GM18868 (cell line): ENCODE data around the gene RPTOR.
"Not testable (repeated sequence)": the region's sequence is repeated elsewhere in the genome, so short reads cannot be mapped to it uniquely, and the experiment has no call there.

Experiments used
- ATAC-seq: cut with Tn5 transposase; IDR thresholded peaks from one replicate; pipeline ENCODE4 v1.9.1; 2021; ENCODE audit warnings: mild to moderate bottlenecking, moderate library complexity; ENCODE audit not compliant: unreplicated experiment

The RPTOR gene

DNA sequence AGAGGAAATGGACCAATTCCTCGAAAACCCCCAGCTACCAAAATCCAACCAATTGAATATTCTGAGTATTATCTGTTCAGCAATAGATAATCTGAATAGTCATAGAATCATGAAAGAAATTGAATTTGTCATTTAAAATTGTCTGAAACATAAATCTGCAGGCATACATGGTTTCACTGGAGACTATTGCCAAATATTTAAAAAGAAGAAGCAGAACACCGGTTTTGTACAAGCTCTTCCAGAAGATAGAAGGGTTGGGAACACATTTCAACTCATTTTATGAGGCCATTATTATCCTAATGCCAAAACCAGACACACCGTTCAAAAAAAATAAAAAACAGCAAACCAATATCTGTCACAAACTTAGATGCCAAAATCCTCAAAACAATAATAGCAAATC is 195.5 kb downstream of the RPTOR start:
- no peak for ATAC-seq

DNA sequence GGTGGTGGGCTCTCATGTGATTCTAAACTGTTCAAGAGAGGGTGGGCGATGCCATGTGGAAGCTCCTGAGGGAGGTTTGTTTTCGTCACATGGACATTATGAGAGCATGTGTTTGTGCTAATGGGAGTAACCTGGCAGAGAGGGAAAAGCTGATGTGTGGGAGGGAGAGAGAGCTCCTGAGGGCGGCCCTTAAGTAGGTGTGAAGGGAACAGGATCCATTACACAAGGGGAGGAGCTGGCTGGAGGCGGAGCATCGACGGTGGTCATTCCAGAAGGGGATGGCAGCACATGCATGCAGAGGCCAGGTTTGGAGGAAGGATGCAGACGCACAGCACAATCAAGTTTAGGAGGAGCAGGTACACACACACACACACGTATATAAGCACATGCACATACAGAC is 197.5 kb downstream of the RPTOR start:
- no peak for ATAC-seq

DNA sequence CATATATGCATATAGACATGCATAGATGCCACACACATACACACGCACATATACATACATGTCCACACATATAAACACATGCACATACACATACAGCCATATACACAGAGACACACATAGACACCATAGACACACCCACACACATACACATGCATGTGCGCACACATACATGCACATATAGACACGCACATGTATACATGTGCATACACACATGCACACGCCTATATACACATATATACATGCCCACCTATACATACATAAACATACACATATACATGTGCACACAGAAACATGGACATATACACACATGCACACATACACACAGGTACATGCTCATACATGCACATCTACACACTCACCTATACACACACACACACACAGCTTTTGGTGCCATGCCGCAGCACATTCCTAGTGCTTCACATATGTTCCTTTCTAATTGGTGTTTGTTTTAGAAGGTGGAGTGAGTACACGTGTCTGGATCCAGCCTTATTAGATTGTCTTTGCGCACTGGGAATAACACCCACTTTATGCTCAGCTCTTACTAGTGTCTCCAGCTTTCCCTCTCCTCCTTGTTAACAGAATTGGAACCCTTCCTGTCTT is 198.0 kb downstream of the RPTOR start:
- no peak for ATAC-seq

DNA sequence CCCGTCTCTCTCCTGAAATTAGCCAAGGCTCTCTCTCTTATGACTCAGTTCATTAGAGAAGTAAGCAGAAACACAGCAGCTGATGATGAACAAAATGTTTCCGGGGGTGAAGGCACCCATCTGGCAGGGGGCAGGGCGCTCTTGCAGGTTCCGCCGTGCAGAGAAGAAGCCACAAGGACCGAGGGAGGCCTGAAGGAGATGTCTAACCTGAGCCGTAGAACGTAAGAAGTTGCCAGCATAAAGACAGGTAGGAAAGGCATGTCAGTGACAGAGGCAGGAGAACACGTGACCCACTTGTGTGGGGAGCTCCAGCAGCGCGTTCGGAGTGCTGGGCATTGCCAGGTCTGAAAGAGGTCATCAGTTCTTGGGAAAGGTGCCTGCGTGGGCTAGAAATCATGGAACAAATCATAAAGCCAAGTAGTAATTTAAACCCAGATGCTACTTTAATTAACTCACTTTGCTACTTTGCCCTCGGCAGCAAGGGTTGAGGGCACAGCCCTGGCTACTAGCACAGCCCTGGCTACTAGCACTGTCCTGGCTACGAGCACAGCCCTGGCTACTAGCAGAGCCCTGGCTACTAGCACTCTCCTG is 198.6 kb downstream of the RPTOR start:
- no peak for ATAC-seq

DNA sequence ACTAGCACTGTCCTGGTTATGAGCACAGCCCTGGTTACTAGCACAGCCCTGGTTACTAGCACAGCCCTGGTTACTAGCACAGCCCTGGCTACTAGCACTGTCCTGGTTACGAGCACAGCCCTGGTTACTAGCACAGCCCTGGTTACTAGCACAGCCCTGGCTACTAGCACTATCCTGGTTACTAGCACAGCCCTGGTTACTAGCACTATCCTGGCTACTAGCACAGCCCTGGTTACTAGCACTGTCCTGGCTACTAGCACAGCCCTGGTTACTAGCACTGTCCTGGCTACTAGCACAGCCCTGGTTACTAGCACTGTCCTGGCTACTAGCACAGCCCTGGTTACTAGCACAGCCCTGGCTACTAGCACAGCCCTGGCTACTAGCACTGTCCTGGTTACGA is 199.3 kb downstream of the RPTOR start:
- ATAC-seq, result not testable (repeated sequence)

DNA sequence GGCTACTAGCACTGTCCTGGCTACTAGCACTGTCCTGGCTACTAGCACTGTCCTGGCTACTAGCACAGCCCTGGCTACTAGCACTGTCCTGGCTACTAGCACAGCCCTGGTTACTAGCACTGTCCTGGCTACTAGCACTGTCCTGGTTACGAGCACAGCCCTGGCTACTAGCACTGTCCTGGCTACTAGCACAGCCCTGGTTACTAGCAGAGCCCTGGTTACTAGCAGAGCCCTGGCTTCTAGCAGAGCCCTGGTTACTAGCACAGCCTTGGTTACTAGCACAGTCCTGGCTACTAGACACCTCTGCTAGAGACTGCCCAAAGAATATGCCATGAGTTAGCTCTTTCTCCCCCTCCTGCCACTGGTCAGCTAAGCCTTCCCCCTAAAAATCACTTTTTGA is 200.1 kb downstream of the RPTOR start:
- not testable (repeated sequence) for ATAC-seq

DNA sequence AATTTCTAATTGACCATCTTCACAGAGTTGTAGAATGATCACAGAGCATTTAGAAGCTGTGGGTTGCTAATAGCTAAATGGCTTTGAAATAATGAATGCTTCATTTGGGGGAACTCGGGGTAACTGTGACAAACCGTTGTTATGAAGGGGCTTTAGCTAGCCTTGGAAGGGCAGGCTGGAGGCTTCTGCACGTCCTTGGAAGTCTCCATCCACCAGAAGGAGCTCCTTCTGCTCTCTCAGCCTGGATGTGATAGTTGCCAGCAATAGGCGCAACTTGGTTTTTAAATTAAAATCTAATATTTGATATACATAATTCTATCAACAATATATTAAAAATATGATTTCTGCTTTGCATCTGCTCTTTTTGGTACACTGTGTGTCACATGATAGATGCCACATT is 200.5 kb downstream of the RPTOR start:
- ATAC-seq, result no peak

DNA sequence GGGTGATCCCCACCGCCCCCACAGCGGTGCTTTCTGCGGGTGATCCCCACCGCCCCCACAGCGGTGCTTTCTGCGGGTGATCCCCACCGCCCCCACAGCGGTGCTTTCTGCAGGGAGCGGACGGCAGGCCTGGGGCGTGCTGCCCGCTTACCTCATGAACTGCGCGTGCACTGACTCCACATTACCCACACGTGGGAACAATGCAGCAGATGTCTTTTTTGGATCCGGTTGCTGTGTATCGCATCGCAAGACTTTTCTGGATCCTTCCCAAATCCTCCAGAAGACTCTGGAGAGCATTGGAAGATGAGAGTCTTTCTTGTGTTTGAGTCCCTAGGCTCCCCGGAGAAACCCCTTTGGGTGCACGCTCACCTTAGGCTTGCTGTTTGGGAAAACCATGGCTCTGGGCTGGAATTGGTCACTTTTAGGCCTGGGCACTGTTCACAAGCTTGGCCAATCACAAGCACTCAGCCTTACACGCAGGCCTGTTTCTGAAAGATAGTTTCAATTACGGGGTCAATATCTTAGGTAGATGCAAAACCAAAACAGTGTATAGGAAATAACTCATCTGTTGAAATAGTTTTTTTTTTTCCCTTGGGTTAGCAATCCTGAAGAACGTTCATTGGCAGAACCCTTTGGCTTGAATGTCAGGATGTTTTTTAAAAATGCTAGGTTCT is 201.8 kb downstream of the RPTOR start:
- ATAC-seq, result no peak

DNA sequence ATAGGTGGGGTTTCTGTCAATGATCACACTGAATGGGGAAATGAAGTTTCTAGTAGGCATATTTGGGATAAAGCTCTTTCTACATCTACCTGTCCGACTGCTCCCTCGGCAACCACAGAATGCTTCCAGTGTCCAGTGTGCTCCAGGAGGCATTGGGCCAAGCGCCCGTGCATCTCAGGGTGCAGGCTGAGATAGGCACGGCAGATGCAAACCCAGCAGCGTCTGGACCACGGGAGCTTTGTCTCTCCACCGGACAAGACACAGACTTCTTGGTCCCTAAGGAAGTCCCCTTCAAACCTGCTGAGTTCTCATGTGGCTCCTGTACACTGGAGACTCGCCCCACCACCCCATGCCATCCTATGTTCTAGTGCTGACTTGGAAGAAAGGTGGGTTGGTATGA is 202.8 kb downstream of the RPTOR start:
- no peak for ATAC-seq

DNA sequence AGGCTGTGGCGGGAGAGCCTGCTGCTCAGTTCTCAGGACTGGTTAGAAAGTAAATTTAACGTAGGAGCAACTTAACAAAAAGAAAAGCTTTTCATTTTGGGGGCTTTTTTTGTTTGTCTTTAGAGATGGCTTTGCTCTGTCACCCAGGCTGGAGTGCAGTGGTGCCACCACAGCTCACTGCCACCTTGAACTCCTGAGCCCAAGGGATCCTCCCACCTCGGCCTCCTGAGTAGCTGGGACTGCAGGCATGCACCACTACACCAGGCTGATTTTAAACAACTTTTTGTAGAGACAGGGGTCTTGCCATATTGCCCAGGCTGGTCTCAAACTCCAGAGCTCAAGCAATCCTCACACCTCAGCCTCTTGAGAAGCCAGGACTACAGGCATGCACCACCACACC is 205.0 kb downstream of the RPTOR start:
- no peak for ATAC-seq

DNA sequence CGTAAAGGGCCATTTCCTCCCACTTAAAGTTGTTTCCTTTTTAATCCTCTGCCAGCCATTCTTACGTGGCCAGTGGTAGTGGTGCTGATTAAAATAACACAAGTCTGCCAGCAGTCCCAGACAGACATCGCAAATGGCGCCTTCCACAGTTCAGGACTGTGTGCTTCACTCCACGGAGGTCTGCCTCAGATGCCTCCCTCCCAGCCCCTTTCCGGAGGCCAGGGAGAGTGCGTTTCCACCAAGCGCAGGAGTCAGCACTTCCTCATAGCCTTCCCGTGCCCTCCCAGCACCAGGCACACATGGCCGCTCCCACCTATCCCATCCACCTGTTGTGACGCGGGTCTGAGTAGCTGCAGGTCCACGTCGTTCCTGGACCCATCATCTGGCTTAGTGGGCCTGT is 205.6 kb downstream of the RPTOR start:
- no peak for ATAC-seq

DNA sequence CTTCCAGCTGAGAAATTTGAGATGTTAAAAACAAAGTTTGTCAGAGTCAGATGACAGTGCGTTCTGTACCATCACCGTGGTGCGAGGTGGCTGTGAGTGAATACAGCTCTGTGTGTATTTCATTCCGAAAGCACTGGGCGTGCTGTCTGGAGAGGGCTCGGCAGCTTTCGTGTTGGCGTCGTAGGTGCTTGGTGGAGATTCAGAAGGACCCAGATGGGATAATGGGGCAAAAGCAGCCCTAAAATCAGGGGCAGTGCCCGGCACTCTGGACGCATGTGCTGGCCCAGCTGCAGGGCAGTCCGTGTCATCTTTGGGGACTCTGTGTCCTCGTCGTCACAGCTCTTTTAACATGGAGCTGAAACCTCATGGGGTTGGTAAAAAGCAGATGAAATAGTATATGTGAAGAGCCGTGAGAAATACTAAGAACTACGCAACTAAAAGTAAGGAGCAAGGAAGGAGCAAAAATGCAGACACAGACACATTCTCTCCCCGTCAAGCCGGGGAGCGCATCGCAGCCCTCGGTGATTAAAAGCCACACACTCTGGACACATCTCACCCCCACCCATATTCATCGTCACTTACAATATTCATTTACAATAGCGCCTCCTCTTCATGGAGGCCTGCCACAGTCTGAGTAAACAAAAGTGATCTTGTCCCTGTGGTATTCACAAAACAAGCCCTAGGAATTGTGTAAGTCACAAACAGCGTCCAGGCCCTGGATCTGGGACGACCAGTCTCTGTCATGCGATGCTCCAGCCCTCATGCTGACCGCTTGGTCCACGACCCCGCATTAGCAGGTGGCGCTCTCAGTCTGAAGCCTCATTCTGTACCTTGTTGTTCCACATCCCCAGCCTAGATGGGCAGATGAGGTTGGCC is 206.7 kb downstream of the RPTOR start:
- ATAC-seq, result no peak

DNA sequence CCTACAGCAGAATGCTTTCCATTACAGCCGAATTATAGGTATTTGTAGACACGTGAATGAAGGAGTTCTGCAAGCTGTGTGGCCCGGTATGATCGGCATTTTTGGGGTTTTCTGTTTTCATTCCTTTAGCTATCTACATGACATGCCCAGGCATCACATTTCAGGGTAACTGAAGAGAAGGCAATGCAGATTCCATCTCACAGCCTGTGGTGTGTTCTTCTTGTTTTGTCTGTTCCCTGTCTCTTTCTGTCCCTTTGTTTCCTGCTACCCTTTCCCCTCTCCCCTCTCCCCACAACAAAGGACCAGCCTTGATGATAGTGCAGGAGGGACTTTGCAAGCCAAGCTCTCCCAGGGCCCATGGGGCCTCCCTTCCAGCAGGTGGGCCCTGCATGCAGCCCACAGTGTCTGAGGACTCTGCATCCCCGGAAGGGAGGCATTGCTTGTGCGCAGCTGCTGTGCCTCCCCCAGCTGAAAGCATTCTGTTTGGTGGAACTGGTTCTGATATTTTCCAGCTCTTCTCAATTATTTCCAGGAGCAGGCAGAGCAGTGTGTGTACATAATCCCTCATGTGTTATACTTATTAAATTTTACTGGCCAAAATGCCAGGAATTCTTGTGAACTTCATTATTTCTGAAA is 207.4 kb downstream of the RPTOR start:
- no peak for ATAC-seq

DNA sequence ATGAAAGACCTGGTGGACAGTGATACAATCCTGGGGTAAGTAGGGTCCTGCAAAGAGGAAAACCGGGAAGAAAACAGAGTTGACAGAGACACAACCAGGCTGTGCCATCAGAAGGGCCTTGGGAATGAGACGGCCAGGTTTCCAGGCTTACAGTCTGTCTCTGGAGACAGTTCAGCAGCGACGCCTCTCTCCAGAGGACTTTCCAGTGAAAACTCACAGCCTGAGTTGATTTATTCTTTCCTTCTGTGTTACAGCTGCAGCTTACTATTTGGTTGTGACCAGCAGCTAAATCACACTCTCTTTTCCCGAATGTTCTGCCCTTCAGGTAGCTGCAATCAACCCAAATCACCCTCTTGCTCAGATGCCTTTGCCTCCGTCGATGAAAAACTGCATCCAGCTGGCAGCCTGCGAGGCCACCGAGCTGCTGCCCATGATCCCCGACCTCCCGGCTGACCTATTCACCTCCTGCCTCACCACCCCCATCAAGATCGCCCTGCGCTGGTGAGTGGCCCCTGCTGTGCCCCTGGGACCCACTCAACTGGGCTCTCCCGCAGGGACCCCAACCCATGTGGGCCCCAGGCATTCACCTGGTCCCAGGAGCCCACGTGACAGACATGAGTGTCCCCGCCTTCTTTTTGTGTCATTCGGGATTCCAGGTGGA is 209.2 kb downstream of the RPTOR start:
- no peak for ATAC-seq

DNA sequence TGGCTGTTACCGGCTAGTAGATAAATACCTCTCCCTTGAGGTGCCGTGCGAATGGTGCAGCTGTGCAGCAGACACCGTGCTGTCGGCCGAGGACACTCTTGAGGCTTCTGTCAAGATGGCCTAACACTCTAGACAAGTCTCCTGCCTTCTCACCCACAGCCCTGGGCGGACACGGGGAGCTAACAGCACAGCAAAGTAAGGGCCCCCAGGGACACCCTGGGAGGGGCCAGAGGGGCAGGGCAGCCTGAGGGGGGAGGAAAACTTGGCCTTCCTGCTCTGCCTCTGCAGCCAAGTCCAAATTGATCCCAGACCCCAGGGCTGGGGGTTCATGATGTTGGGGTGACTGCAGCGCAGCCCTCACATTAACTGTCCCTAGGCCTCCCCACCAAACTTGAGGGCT is 210.2 kb downstream of the RPTOR start:
- no peak for ATAC-seq

DNA sequence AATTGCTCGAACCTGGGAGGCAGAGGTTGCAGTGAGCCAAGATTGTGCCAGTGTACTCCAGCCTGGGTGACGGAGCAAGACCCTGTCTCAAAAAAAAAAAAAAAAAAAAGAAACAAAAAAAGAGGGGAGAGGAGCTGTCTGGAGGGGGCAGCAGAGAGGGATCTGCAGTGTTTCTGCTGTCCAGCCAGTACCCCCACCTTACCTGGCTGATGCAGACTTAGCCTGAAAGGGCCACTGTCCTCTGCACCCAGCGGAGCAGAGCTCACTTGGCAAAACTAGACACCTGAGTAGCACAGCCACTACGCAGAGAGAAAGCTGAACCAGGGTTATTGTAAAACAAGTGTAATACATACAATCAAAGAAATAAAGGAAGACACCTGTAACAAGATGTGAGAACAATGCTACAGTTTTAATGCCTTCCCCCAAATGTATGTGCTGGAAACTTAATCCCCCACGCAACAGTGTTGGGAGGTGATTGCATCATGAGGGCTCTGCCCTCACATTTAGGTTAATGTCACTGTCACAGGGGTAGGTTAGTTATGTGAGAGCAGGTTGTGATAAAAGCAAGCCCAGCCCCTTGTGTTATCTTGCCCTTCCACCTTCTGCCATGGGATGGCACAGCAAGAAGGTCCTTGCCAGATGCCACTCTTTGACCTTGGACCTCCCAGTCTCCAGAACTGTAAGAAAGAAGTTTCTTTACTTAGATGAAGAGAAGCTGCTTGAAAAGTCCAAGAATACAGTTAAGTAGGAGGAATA is 211.2 kb downstream of the RPTOR start:
- no peak for ATAC-seq

DNA sequence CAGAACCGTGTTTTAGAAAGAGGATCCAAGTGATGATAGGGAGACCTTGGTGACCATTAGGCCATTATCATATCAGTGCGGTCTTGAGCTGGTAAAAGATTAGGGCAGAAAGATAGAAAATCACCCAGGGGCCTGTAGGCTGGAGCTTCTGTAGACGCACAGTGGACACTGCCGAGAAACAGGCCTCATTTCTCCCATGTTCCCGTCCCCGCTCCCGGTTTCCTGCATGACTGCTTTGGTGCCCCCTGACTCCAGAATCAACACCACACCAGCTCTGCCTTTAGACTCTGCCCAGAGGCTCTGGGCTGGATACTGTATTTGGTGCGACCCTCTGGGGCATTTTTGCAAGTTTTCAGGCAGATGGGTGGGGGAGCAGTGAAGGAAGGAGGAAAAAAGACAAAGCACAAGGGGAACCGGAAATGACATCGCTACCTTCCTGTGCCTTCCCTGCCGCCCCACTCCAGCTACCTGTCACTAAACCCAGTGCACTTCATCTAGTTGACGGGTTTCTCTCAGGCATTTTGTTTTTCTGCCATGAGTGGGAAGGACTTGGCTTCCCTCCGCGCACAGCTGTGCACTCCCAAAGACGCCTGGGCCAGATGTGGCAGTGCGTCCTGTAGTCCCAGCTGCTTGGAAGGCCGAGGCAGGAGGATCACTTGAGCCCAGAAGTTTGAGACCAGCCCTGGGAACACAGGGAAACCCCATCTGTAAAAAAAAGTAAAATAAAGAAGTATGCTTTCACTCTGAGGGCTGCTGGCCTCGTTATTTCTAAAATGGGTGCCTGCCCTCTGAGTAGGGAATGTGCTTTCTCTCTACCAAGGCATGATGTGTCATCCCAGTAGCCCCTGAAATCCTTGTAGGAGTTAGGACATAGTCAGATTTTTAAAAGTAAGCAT is 214.1 kb downstream of the RPTOR start:
- ATAC-seq, result no peak

DNA sequence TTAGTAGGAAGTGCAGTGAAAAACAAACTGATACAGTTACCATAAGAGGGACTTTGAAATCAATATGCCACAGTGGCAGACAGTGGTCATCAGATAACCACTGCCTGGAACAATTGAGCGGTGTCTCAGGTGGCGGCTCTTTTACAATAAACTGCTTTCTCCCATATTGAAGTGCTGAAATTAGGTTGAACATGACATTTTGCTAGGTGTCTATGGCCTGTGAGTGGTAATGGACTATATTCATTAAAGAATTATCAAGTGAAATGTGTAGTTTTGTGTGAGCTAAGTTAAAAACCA is 214.7 kb downstream of the RPTOR start:
- no peak for ATAC-seq

DNA sequence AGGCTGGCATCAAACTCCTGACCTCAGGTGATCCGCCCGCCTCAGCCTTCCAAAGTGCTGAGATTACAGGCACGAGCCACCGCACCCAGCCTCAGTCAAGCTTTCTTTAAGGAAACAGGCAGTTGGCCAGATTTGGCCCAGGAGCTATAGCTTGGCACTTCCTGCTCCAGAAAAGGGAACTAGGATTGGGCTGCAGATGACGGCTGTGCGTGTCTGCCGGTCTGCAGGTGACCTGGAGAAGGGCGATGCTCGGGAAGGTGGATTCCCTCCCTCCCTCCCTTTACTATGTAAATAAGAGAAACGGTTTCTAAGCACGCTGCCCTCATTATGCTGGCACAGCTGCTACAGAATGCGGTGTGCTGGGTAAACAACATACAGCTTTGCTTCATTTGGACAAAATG is 215.9 kb downstream of the RPTOR start:
- no peak for ATAC-seq
